Measurements from ENCODE around the gene ZCCHC18.
A peak's percentile ranks its signal among the peaks of the same experiment; 100 is the strongest.

The ZCCHC18 gene

GRCh38 chrX:104156630-104157529 lies 44.6 kb downstream of the ZCCHC18 start, which contains the start of gene SLC25A53:
TSS of gene SLC25A53 (minus strand) at chrX:104157009. CDS start at chrX:104105257, 51,752 bp downstream.
- peak; percentile 79 for DNase-seq (ENCODE audit: low read depth)
- no peak for TF ChIP-seq CTCF (IDR thresholded peaks at IDR 0.05; ENCODE audit: insufficient read depth, low read depth, low read length, missing control alignments)
- peak within 1 kb of the TSS; percentile 73 for H3K4me3 ChIP-seq (ENCODE audit: low read length)
